DOHH2 (cell line): ENCODE results near the gene RAD52.

ENCODE experiments used
- H3F3A ChIP-seq: fragments of 200-600 bp; sonication (generic), shearing (Covaris generic); 2 replicates; pipeline ENCODE4 v1.6.0; 2016; ENCODE audit warnings: antibody characterized with exemption, mild to moderate bottlenecking; ENCODE audit not compliant: control insufficient read depth, insufficient read depth
- H3K27ac ChIP-seq: fragments of 200-600 bp; sonication (generic); 2 replicates; pipeline ENCODE4 v1.5.1; 2014; ENCODE audit warnings: low read depth, mild to moderate bottlenecking, low read length, moderate library complexity
- H3K27me3 ChIP-seq: fragments of 200-600 bp; sonication (generic); 2 replicates; pipeline ENCODE4 v1.6.1; 2014; ENCODE audit warnings: mild to moderate bottlenecking, low read length, mixed read lengths; ENCODE audit not compliant: control insufficient read depth
- H3K36me3 ChIP-seq: fragments of 200-600 bp; sonication (generic); 2 replicates; pipeline ENCODE4 v1.6.1; 2014; ENCODE audit warnings: mild to moderate bottlenecking, low read length, moderate library complexity, mixed read lengths; ENCODE audit not compliant: control insufficient read depth
- H3K4me1 ChIP-seq: fragments of 200-600 bp; sonication (generic); 2 replicates; pipeline ENCODE4 v1.6.1; 2014; ENCODE audit warnings: mild to moderate bottlenecking, low read length, mixed read lengths; ENCODE audit not compliant: control insufficient read depth
- H3K4me2 ChIP-seq: fragments of 200-600 bp; sonication (generic); 2 replicates; pipeline ENCODE4 v1.6.0; 2014; ENCODE audit warnings: mild to moderate bottlenecking, low read length, moderate library complexity
- H3K4me3 ChIP-seq: fragments of 200-600 bp; sonication (generic); 2 replicates; pipeline ENCODE4 v1.5.1; 2014; ENCODE audit warnings: mild to moderate bottlenecking, low read length, mixed read lengths
- H3K79me2 ChIP-seq: fragments of 200-600 bp; sonication (generic); 2 replicates; pipeline ENCODE4 v1.6.1; 2014; ENCODE audit warnings: mild to moderate bottlenecking, low read length, mixed read lengths; ENCODE audit not compliant: control insufficient read depth
- H3K9me2 ChIP-seq: fragments of 200-600 bp; sonication (generic); replicated peaks from 2 replicates; pipeline ENCODE4 v1.6.1; 2014; ENCODE audit warnings: mild to moderate bottlenecking, low read length, mixed read lengths; ENCODE audit not compliant: control insufficient read depth
- H3K9me3 ChIP-seq: fragments of 200-600 bp; sonication (generic); 2 replicates; pipeline ENCODE4 v1.6.1; 2014; ENCODE audit warnings: antibody characterized with exemption, low read length, mixed read lengths; ENCODE audit not compliant: control insufficient read depth, insufficient read depth
- H4K20me1 ChIP-seq: fragments of 200-600 bp; sonication (generic); 2 replicates; pipeline ENCODE4 v1.6.0; 2014; ENCODE audit warnings: low read depth, mild to moderate bottlenecking, antibody characterized with exemption, low read length, moderate library complexity; ENCODE audit not compliant: control insufficient read depth, insufficient read depth
- CTCF ChIP-seq: fragments of 200-600 bp; sonication (generic); IDR thresholded peaks from one replicate; pipeline ENCODE4 v1.5.1; 2014; ENCODE audit warnings: antibody characterized with exemption, mild to moderate bottlenecking, low read depth, low read length; ENCODE audit not compliant: poor library complexity, severe bottlenecking
- EZH2phosphoT487 ChIP-seq: fragments of 200-600 bp; sonication (generic); IDR thresholded peaks from 2 replicates; pipeline ENCODE4 v1.6.1; 2017; ENCODE audit warnings: borderline replicate concordance, mild to moderate bottlenecking, antibody characterized with exemption, low read length, moderate library complexity, mixed read lengths

Gene RAD52

GRCh38 chr12:948238-948637 is 1.3 kb downstream of the RAD52 start:
- peak overlapping the region; percentile 53 for H3K4me2 ChIP-seq
- H3K4me3 ChIP-seq, result peak overlapping the region; percentile 86
- H3K4me1 ChIP-seq, result peaks cover 40% of the 10 kb centered on the region
- no peaks in the 10 kb centered on the region for H3K9me3 ChIP-seq
- peaks cover 9% of the 10 kb centered on the region for H3F3A ChIP-seq
- TF ChIP-seq EZH2phosphoT487 (no peak), CTCF (no peak)
- peaks cover 61% of the 10 kb centered on the region for H3K79me2 ChIP-seq
- peaks cover 27% of the 10 kb centered on the region for H3K36me3 ChIP-seq
- H3K27ac ChIP-seq, result peak overlapping the region; percentile 86; the same call in 1 of the 2 replicates
- H4K20me1 ChIP-seq, result no peaks in the 10 kb centered on the region
- no peaks in the 10 kb centered on the region for H3K9me2 ChIP-seq
- no peaks in the 10 kb centered on the region for H3K27me3 ChIP-seq

DNA sequence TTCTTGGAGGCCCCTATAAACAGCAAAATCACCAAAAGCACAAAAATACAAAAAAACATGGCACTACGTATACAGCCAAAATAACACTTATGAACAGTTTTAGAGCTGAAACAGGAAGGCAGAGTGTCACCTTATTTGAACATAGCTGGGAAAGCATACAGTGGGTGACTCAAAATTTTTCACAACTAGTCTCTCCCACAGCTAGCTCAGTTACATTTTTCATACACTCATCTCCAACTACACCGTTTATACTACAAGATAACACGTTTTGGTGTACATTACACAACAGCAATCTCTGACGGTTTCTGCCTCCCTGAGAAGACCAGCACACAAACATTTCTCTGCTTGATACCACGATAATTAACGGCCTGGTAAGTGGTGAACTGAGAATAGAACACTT is 2.9 kb downstream of the RAD52 start:
- TF ChIP-seq EZH2phosphoT487 (no peak), CTCF (no peak)
- peak overlapping the region; percentile 50 for H3K4me2 ChIP-seq
- H3K9me3 ChIP-seq, result no peaks in the 10 kb centered on the region
- peaks cover 9% of the 10 kb centered on the region for H3F3A ChIP-seq
- peaks cover 29% of the 10 kb centered on the region for H3K4me1 ChIP-seq
- H3K27ac ChIP-seq, result no peak overlapping the region
- H3K27me3 ChIP-seq, result no peaks in the 10 kb centered on the region
- H3K36me3 ChIP-seq, result peaks cover 40% of the 10 kb centered on the region
- peak overlapping the region; percentile 40; the same call in 1 of the 2 replicates for H3K4me3 ChIP-seq
- no peaks in the 10 kb centered on the region for H3K9me2 ChIP-seq
- no peaks in the 10 kb centered on the region for H4K20me1 ChIP-seq
- peaks cover 77% of the 10 kb centered on the region for H3K79me2 ChIP-seq

DNA sequence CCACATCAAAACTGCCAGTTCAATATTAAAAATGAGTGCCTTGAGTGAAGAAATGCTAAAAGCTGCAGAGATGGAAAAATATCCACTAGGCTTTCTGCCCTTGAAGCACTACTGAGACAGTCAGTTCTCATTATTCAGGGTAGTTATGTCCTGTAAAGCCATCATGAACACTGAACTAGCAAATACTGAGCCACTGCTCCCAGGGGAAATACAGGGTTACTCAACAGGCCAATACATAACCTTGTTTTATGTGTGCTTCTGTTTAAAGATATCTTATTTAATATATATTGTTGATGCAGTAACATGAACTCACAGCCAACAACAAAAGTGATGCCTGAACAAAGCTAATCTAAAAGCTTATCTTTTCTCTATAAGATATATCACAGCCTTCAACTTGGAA is 3.3 kb downstream of the RAD52 start:
- H3K4me1 ChIP-seq, result peaks cover 29% of the 10 kb centered on the region
- TF ChIP-seq CTCF (no peak), EZH2phosphoT487 (no peak)
- no peak overlapping the region for H3K4me3 ChIP-seq
- H3K9me3 ChIP-seq, result no peaks in the 10 kb centered on the region
- H3F3A ChIP-seq, result peaks cover 5% of the 10 kb centered on the region
- H3K9me2 ChIP-seq, result no peaks in the 10 kb centered on the region
- H3K27ac ChIP-seq, result no peak overlapping the region
- H3K79me2 ChIP-seq, result peaks cover 78% of the 10 kb centered on the region
- H4K20me1 ChIP-seq, result no peaks in the 10 kb centered on the region
- peaks cover 40% of the 10 kb centered on the region for H3K36me3 ChIP-seq
- no peaks in the 10 kb centered on the region for H3K27me3 ChIP-seq
- H3K4me2 ChIP-seq, result peak overlapping the region; percentile 50

GRCh38 chr12:944211-944610 is 5.3 kb downstream of the RAD52 start:
- no peak overlapping the region for H3K4me2 ChIP-seq
- peaks cover 96% of the 10 kb centered on the region for H3K79me2 ChIP-seq
- TF ChIP-seq EZH2phosphoT487 (no peak), CTCF (no peak)
- peaks cover 24% of the 10 kb centered on the region for H3K4me1 ChIP-seq
- no peaks in the 10 kb centered on the region for H3K9me2 ChIP-seq
- no peaks in the 10 kb centered on the region for H4K20me1 ChIP-seq
- peaks cover 52% of the 10 kb centered on the region for H3K36me3 ChIP-seq
- no peaks in the 10 kb centered on the region for H3K9me3 ChIP-seq
- no peak overlapping the region for H3K4me3 ChIP-seq
- no peaks in the 10 kb centered on the region for H3K27me3 ChIP-seq
- peaks cover 2% of the 10 kb centered on the region; the same call in 1 of the 2 replicates for H3F3A ChIP-seq
- H3K27ac ChIP-seq, result no peak overlapping the region
